Ovary (tissue), 3 donors: ENCODE data around the gene FOXO6.

Experiments used
- CTCF ChIP-seq, 3 donors: fragments of 450-650 bp in 2 of 3; fragments of 200-600 bp in 1 of 3; IDR thresholded peaks; one replicate each; pipeline versions ENCODE4 v1.5.1 to v1.8.0; 2016 to 2022; ENCODE audit warnings: antibody characterized with exemption in 3 of 3, mild to moderate bottlenecking in 1 of 3
- POLR2A ChIP-seq: fragments of 450-650 bp; IDR thresholded peaks from one replicate; pipeline ENCODE4 v1.6.1; 2017; ENCODE audit warnings: antibody characterized with exemption, mild to moderate bottlenecking, moderate library complexity
- donor health status: DM: no; HTN: no; CAD: no.

- no peak for TF ChIP-seq CTCF (IDR thresholded peaks at IDR 0.05)
- TF ChIP-seq POLR2A, result no peak
Observed at GRCh38 chr1:41379738-41380130, 18.5 kb downstream of the FOXO6 start.
